Caco-2 (cell line): ENCODE measurements around the gene STIM2. TPM values are rescaled to one million over a fixed set of nuclear protein-coding genes. Genes with fewer than 3 reads are reported as not detected.

Source experiments
- BruUV-seq: library from RNA; stranded (reverse); fragments of 400-500 nt; replicated peaks from 2 replicates; lab custom pipeline; 2021; lab: Mats Ljungman, UMichigan
- CTCF ChIA-PET: fragments of 300-600 bp; sonication (Branson Sonifier 250); formaldehyde crosslinking; loops from one replicate; lab custom pipeline; 2022; ENCODE audit warnings: antibody characterized with exemption; lab: Charles Lee
- POLR2A ChIA-PET: fragments of 300-600 bp; sonication (Branson Sonifier 250); formaldehyde crosslinking; loops from one replicate; lab custom pipeline; 2022; ENCODE audit warnings: antibody characterized with exemption; lab: Charles Lee
- DNase-seq, 2 experiments: peaks; one replicate each; pipeline versions ENCODE4 v3.0.0 to v3.0.0-alpha.2; 2020 to 2022
- H3K27me3 ChIP-seq: replicated peaks from 2 replicates; pipeline ENCODE4 v1.6.0; 2011; ENCODE audit warnings: low read length; ENCODE audit not compliant: control insufficient read depth, insufficient read depth
- H3K36me3 ChIP-seq: 2 replicates; pipeline ENCODE4 v1.5.1; 2011; ENCODE audit warnings: low read length; ENCODE audit not compliant: control insufficient read depth, insufficient read depth
- H3K4me1 ChIP-seq: fragments of 250-450 bp; sonication (Bioruptor Pico); 2 replicates; pipeline ENCODE4 v1.5.1; 2020; ENCODE audit warnings: mild to moderate bottlenecking
- H3K4me3 ChIP-seq: 2 replicates; pipeline ENCODE4 v1.5.1; 2011; ENCODE audit warnings: low read depth, mild to moderate bottlenecking, control low read depth, low read length
- H3K9me3 ChIP-seq: fragments of 250-450 bp; sonication (Bioruptor Pico); 2 replicates; pipeline ENCODE4 v1.5.1; 2020; ENCODE audit warnings: mild to moderate bottlenecking, moderate library complexity
- H3K27ac Mint-ChIP-seq: one replicate; pipeline ENCODE4 v1.8.0; 2022; ENCODE audit warnings: mixed read lengths; ENCODE audit not compliant: unreplicated experiment
- H3K27me3 Mint-ChIP-seq: one replicate; pipeline ENCODE4 v1.8.0; 2022; ENCODE audit warnings: mixed read lengths; ENCODE audit not compliant: insufficient read depth, unreplicated experiment
- H3K36me3 Mint-ChIP-seq: one replicate; pipeline ENCODE4 v1.8.0; 2022; ENCODE audit warnings: mild to moderate bottlenecking, mixed read lengths; ENCODE audit not compliant: insufficient read depth, unreplicated experiment
- H3K4me1 Mint-ChIP-seq: one replicate; pipeline ENCODE4 v1.8.0; 2022; ENCODE audit warnings: low read depth, mixed read lengths; ENCODE audit not compliant: unreplicated experiment
- H3K4me3 Mint-ChIP-seq: one replicate; pipeline ENCODE4 v1.8.0; 2022; ENCODE audit warnings: mild to moderate bottlenecking, moderate library complexity, mixed read lengths; ENCODE audit not compliant: unreplicated experiment
- H3K9me3 Mint-ChIP-seq: one replicate; pipeline ENCODE4 v1.8.0; 2022; ENCODE audit warnings: mixed read lengths; ENCODE audit not compliant: unreplicated experiment
- CTCF ChIP-seq, 2 experiments: fragments of 200-600 bp in 1 of 2; IDR thresholded peaks; 1 replicate in 1 of 2; 2 replicates in 1 of 2; pipeline versions ENCODE4 v1.5.1 to v1.8.0; 2011 to 2022; ENCODE audit warnings: antibody characterized with exemption in 1 of 2, control low read depth in 1 of 2, inconsistent platforms in 1 of 2, low read depth in 1 of 2, low read length in 1 of 2, mild to moderate bottlenecking in 1 of 2, moderate library complexity in 1 of 2; ENCODE audit not compliant: insufficient read depth in 1 of 2, severe bottlenecking in 1 of 2, unreplicated experiment in 1 of 2
- intact Hi-C: fragments of 100-400 bp; cut with micrococcal nuclease; formaldehyde crosslinking; loops from one replicate; pipeline ENCODE4 v1.10.0; 2022; ENCODE audit not compliant: unreplicated experiment
- total RNA-seq: library from RNA; stranded (reverse); gene quantifications from 2 replicates; pipeline ENCODE4 v1.2.3, GENCODE V29; 2022

The STIM2 gene
- total RNA-seq, 1 experiment from 2014 or later, result 27.2 TPM

- no TSS peak for BruUV-seq
- H3K27ac Mint-ChIP-seq, result no peak overlapping the region
- H3K36me3 Mint-ChIP-seq, result peaks cover 5% of the 10 kb centered on the region
- POLR2A ChIA-PET, result no interaction called here
- CTCF ChIA-PET, result no interaction called here
- no peaks in the 10 kb centered on the region for H3K4me1 ChIP-seq
- no peaks in the 10 kb centered on the region for H3K27me3 Mint-ChIP-seq
- no peak for TF ChIP-seq CTCF (IDR thresholded peaks at IDR 0.05; ENCODE audit: insufficient read depth in 1 of 2, low read depth in 1 of 2, low read length in 1 of 2, severe bottlenecking in 1 of 2, unreplicated experiment in 1 of 2)
- H3K4me3 Mint-ChIP-seq, result no peak overlapping the region
- no peaks in the 10 kb centered on the region for H3K9me3 Mint-ChIP-seq
- H3K4me3 ChIP-seq, result no peak overlapping the region
- intact Hi-C loops, result no loop called here
- H3K36me3 ChIP-seq, result no peaks in the 10 kb centered on the region
- DNase-seq, result no peak
- no peaks in the 10 kb centered on the region for H3K4me1 Mint-ChIP-seq
- H3K9me3 ChIP-seq, result no peaks in the 10 kb centered on the region
- no peaks in the 10 kb centered on the region for H3K27me3 ChIP-seq
Observed at GRCh38 chr4:26955241-26955640, 94.6 kb downstream of the STIM2 start.

GRCh38 chr4:26958925-26959653 lies 98.4 kb downstream of the STIM2 start:
- H3K4me1 Mint-ChIP-seq, result no peaks in the 10 kb centered on the region
- peaks cover 5% of the 10 kb centered on the region for H3K36me3 Mint-ChIP-seq
- H3K4me1 ChIP-seq, result no peaks in the 10 kb centered on the region
- ChIA-PET CTCF (no interaction called here), POLR2A (no interaction called here)
- intact Hi-C loops, result no loop called here
- H3K9me3 ChIP-seq, result no peaks in the 10 kb centered on the region
- no TSS peak for BruUV-seq
- H3K36me3 ChIP-seq, result no peaks in the 10 kb centered on the region
- no peak for DNase-seq
- H3K4me3 ChIP-seq, result no peak overlapping the region
- H3K9me3 Mint-ChIP-seq, result no peaks in the 10 kb centered on the region
- TF ChIP-seq CTCF (IDR thresholded peaks at IDR 0.05; ENCODE audit: insufficient read depth in 1 of 2, low read depth in 1 of 2, low read length in 1 of 2, severe bottlenecking in 1 of 2, unreplicated experiment in 1 of 2), result no peak
- no peaks in the 10 kb centered on the region for H3K27me3 ChIP-seq
- H3K4me3 Mint-ChIP-seq, result no peak overlapping the region
- no peak overlapping the region for H3K27ac Mint-ChIP-seq
- no peaks in the 10 kb centered on the region for H3K27me3 Mint-ChIP-seq

GRCh38 chr4:26959654-26960047 lies 99.0 kb downstream of the STIM2 start:
- Mint-ChIP-seq H3K27me3 (no peaks in the 10 kb centered on the region), H3K9me3 (no peaks in the 10 kb centered on the region), H3K27ac (no peak overlapping the region), H3K36me3 (peaks cover 5% of the 10 kb centered on the region), H3K4me3 (no peak overlapping the region), H3K4me1 (no peaks in the 10 kb centered on the region)
- intact Hi-C loops, result no loop called here
- Histone ChIP-seq H3K9me3 (no peaks in the 10 kb centered on the region), H3K36me3 (no peaks in the 10 kb centered on the region), H3K27me3 (no peaks in the 10 kb centered on the region), H3K4me1 (no peaks in the 10 kb centered on the region), H3K4me3 (no peak overlapping the region)
- POLR2A ChIA-PET, result no interaction called here
- TF ChIP-seq CTCF (IDR thresholded peaks at IDR 0.05; ENCODE audit: insufficient read depth in 1 of 2, low read depth in 1 of 2, low read length in 1 of 2, severe bottlenecking in 1 of 2, unreplicated experiment in 1 of 2), result no peak
- CTCF ChIA-PET, result no interaction called here
- DNase-seq, result no peak
- no TSS peak for BruUV-seq
